ENCODE results near the gene MVB12B.

GRCh38 chr9:126443144-126443543, 116.5 kb downstream of the MVB12B start:
- TF ChIP-seq PATZ1 (CRISPR knock-in tag; IDR thresholded peaks at IDR 0.05) (no peak), POLR2A (IDR thresholded peaks at IDR 0.05; ENCODE audit: insufficient read depth in 1 of 2, low read depth in 2 of 2, low read length in 2 of 2) (no peak), PBX3 (CRISPR knock-in tag; IDR thresholded peaks at IDR 0.05; ENCODE audit: borderline replicate concordance) (no peak), HMGXB4 (CRISPR knock-in tag; IDR thresholded peaks at IDR 0.05; ENCODE audit: borderline replicate concordance in 1 of 2, low read depth in 1 of 2) (no peak), ZNF75D (CRISPR knock-in tag; IDR thresholded peaks at IDR 0.05; ENCODE audit: borderline replicate concordance) (no peak), KDM5B (CRISPR knock-in tag; IDR thresholded peaks at IDR 0.05; ENCODE audit: borderline replicate concordance) (no peak), RFX5 (IDR thresholded peaks at IDR 0.05; ENCODE audit: low read depth, low read length) (no peak), ZNF431 (CRISPR knock-in tag; IDR thresholded peaks at IDR 0.05; ENCODE audit: borderline replicate concordance, low read depth) (no peak), U2AF1 (optimal IDR thresholded peaks at IDR 0.05; ENCODE audit: low read depth, low read length) (no peak), CEBPB (IDR thresholded peaks at IDR 0.05; ENCODE audit: borderline replicate concordance, low read depth, low read length) (no peak), CHD4 (IDR thresholded peaks at IDR 0.05; ENCODE audit: borderline replicate concordance, low read length) (no peak), CTCF (CRISPR knock-in tag; IDR thresholded peaks at IDR 0.05) (no peak), ZNF580 (CRISPR knock-in tag; IDR thresholded peaks at IDR 0.05; ENCODE audit: borderline replicate concordance, low read depth) (no peak), REST (IDR thresholded peaks at IDR 0.05; ENCODE audit: borderline replicate concordance in 1 of 2, low read depth in 1 of 2, low read length in 2 of 2) (no peak)
